Panc1 (cell line): ENCODE measurements around the gene AATF.

ENCODE experiments used
- POLR2AphosphoS5 ChIP-seq: IDR thresholded peaks from 2 replicates; pipeline ENCODE4 v1.6.1; 2012; ENCODE audit warnings: mild to moderate bottlenecking, low read depth, low read length, moderate library complexity
- SIN3A ChIP-seq: IDR thresholded peaks from 2 replicates; pipeline ENCODE4 v1.6.1; 2012; ENCODE audit warnings: low read depth, mild to moderate bottlenecking, low read length, moderate library complexity, borderline replicate concordance; ENCODE audit not compliant: insufficient read depth
- TCF7L2 ChIP-seq: IDR thresholded peaks from 2 replicates; pipeline ENCODE4 v1.6.1; 2011; ENCODE audit warnings: mild to moderate bottlenecking, low read depth, low read length, inconsistent platforms
- TF ChIP-seq, protein P1 (sequence below): fragments of 450-650 bp; IDR thresholded peaks from 2 replicates; pipeline ENCODE4 v1.5.1; 2017; ENCODE audit warnings: mild to moderate bottlenecking
- TF ChIP-seq, protein P2 (sequence below), 2 experiments: IDR thresholded peaks; 2 replicates each; pipeline ENCODE4 v1.6.1; 2011 to 2012; ENCODE audit warnings: low read depth in 2 of 2, control low read depth in 1 of 2, low read length in 1 of 2, mild to moderate bottlenecking in 1 of 2, moderate library complexity in 1 of 2; ENCODE audit not compliant: insufficient read depth in 1 of 2

DNA sequence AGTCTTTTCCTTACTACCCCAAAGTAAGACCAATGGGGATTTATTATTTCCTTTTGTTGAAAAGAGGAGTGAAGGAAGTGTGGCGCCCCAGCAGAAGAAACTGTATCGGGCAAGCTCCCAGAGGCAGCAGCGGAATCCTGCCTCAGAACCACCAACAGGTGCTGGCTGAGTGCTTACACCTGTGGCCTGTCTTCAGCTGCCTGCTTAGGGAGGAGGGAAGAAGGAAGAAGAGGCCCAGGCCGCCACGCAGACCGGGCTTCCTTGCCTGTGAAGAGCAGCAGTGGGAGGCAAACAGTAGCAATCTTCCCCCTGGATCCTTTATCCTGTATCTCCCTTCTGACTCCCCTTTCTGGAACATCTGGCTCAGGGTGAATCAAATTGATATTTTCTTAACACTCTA lies 134.7 kb downstream of the AATF start:
- TF ChIP-seq, protein P1, sequence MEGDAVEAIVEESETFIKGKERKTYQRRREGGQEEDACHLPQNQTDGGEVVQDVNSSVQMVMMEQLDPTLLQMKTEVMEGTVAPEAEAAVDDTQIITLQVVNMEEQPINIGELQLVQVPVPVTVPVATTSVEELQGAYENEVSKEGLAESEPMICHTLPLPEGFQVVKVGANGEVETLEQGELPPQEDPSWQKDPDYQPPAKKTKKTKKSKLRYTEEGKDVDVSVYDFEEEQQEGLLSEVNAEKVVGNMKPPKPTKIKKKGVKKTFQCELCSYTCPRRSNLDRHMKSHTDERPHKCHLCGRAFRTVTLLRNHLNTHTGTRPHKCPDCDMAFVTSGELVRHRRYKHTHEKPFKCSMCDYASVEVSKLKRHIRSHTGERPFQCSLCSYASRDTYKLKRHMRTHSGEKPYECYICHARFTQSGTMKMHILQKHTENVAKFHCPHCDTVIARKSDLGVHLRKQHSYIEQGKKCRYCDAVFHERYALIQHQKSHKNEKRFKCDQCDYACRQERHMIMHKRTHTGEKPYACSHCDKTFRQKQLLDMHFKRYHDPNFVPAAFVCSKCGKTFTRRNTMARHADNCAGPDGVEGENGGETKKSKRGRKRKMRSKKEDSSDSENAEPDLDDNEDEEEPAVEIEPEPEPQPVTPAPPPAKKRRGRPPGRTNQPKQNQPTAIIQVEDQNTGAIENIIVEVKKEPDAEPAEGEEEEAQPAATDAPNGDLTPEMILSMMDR, result no peak
- TF ChIP-seq POLR2AphosphoS5, result no peak
- TF ChIP-seq SIN3A, result no peak
- TF ChIP-seq, protein P2, sequence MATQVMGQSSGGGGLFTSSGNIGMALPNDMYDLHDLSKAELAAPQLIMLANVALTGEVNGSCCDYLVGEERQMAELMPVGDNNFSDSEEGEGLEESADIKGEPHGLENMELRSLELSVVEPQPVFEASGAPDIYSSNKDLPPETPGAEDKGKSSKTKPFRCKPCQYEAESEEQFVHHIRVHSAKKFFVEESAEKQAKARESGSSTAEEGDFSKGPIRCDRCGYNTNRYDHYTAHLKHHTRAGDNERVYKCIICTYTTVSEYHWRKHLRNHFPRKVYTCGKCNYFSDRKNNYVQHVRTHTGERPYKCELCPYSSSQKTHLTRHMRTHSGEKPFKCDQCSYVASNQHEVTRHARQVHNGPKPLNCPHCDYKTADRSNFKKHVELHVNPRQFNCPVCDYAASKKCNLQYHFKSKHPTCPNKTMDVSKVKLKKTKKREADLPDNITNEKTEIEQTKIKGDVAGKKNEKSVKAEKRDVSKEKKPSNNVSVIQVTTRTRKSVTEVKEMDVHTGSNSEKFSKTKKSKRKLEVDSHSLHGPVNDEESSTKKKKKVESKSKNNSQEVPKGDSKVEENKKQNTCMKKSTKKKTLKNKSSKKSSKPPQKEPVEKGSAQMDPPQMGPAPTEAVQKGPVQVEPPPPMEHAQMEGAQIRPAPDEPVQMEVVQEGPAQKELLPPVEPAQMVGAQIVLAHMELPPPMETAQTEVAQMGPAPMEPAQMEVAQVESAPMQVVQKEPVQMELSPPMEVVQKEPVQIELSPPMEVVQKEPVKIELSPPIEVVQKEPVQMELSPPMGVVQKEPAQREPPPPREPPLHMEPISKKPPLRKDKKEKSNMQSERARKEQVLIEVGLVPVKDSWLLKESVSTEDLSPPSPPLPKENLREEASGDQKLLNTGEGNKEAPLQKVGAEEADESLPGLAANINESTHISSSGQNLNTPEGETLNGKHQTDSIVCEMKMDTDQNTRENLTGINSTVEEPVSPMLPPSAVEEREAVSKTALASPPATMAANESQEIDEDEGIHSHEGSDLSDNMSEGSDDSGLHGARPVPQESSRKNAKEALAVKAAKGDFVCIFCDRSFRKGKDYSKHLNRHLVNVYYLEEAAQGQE (IDR thresholded peaks at IDR 0.05; ENCODE audit: insufficient read depth in 1 of 2, low read depth in 2 of 2, low read length in 1 of 2), result no peak
- TF ChIP-seq TCF7L2, result no peak
